Activated T-cell treated with anti-CD3 and anti-CD28 coated beads, Interleukin-2, amount 50 U/mL, for 48 hours (primary cell): ENCODE data around the gene LMTK3.
A peak's percentile ranks its signal among the peaks of the same experiment; 100 is the strongest.
"Not testable (repeated sequence)": the region's sequence is repeated elsewhere in the genome, so short reads cannot be mapped to it uniquely, and the experiment has no call there.

ENCODE experiments used
- DNase-seq, 2 experiments: peaks; one replicate each; pipeline ENCODE4 v3.0.0-alpha.2; 2020

Gene LMTK3

GRCh38 chr19:48540110-48540509, 28.5 kb upstream of the LMTK3 start:
- no peak for DNase-seq

GRCh38 chr19:48539503-48540096, 28.0 kb upstream of the LMTK3 start:
- DNase-seq = no peak

GRCh38 chr19:48538057-48538456, 26.4 kb upstream of the LMTK3 start:
- DNase-seq = not testable (repeated sequence)

- DNase-seq = no peak
Measured at GRCh38 chr19:48537541-48537940, 25.9 kb upstream of the LMTK3 start.

GRCh38 chr19:48533770-48534169, 22.1 kb upstream of the LMTK3 start:
- DNase-seq = no peak

GRCh38 chr19:48530770-48531169, 19.1 kb upstream of the LMTK3 start:
- DNase-seq = no peak

- no peak for DNase-seq
Measured at GRCh38 chr19:48530066-48530720, 18.6 kb upstream of the LMTK3 start.

GRCh38 chr19:48529156-48529555, 17.5 kb upstream of the LMTK3 start:
- no peak for DNase-seq

GRCh38 chr19:48524732-48525131, 13.1 kb upstream of the LMTK3 start:
- DNase-seq = no peak

GRCh38 chr19:48524221-48524620, 12.6 kb upstream of the LMTK3 start:
- no peak for DNase-seq

- DNase-seq = no peak
Measured at GRCh38 chr19:48520134-48520533, 8.5 kb upstream of the LMTK3 start.

- not testable (repeated sequence) for DNase-seq
Measured at GRCh38 chr19:48519426-48519825, 7.8 kb upstream of the LMTK3 start.

- DNase-seq = no peak
Measured at GRCh38 chr19:48518207-48518606, 6.6 kb upstream of the LMTK3 start.

- no peak for DNase-seq
Measured at GRCh38 chr19:48516536-48516935, 4.9 kb upstream of the LMTK3 start.

- no peak for DNase-seq
Measured at GRCh38 chr19:48514123-48514458, 2.5 kb upstream of the LMTK3 start.

GRCh38 chr19:48513289-48514122, 1.9 kb upstream of the LMTK3 start:
- DNase-seq = peak; percentile 76 to 80

GRCh38 chr19:48512504-48513288, 1.1 kb upstream of the LMTK3 start:
- no peak for DNase-seq

GRCh38 chr19:48511321-48511731, 309 bp downstream of the LMTK3 start:
- peak; percentile 49 to 65 for DNase-seq

- DNase-seq = peak; percentile 86 to 87
Measured at GRCh38 chr19:48510421-48511268, 990 bp downstream of the LMTK3 start.

- DNase-seq = no peak
Measured at GRCh38 chr19:48509467-48510194, 2.0 kb downstream of the LMTK3 start.

- DNase-seq = no peak
Measured at GRCh38 chr19:48508729-48509411, 2.8 kb downstream of the LMTK3 start.
